ENCODE measurements around the gene FCHO2. TPM values are rescaled to one million over a fixed set of nuclear protein-coding genes. Genes with fewer than 3 reads are reported as not detected.
"Not testable (repeated sequence)": the region's sequence is repeated elsewhere in the genome, so short reads cannot be mapped to it uniquely, and the experiment has no call there.

The FCHO2 gene
- total RNA-seq, 1 donor from 2014 or later = 30.2 TPM

- Mint-ChIP-seq H3K4me3 (ENCODE audit: low read depth) (no peak overlapping the region), H3K27me3 (no peaks in the 10 kb centered on the region), H3K36me3 (ENCODE audit: insufficient read depth) (peaks cover 22% of the 10 kb centered on the region)
These were observed 66.8 kb downstream of the FCHO2 start for GRCh38 chr5:73022471-73023169.

GRCh38 chr5:73024946-73025544 is 69.2 kb downstream of the FCHO2 start:
- not testable (repeated sequence) for DNase-seq (ENCODE audit: low spot score, unreplicated experiment); H3K27ac Mint-ChIP-seq; H3K9me3 Mint-ChIP-seq (ENCODE audit: low read depth)

More at GRCh38 chr5:73022471-73023169, 66.8 kb downstream of the FCHO2 start:
- no peak for DNase-seq (ENCODE audit: low spot score, unreplicated experiment)
- TF ChIP-seq CTCF (IDR thresholded peaks at IDR 0.05; ENCODE audit: unreplicated experiment) = no peak
- Mint-ChIP-seq H3K4me1 (ENCODE audit: low read depth) (no peaks in the 10 kb centered on the region), H3K9me3 (ENCODE audit: low read depth) (no peaks in the 10 kb centered on the region), H3K27ac (no peak overlapping the region)

GRCh38 chr5:73027361-73027760 is 71.5 kb downstream of the FCHO2 start:
- Mint-ChIP-seq H3K27ac (no peak overlapping the region), H3K4me3 (ENCODE audit: low read depth) (no peak overlapping the region), H3K9me3 (ENCODE audit: low read depth) (peaks cover 3% of the 10 kb centered on the region), H3K36me3 (ENCODE audit: insufficient read depth) (peaks cover 17% of the 10 kb centered on the region), H3K27me3 (no peaks in the 10 kb centered on the region), H3K4me1 (ENCODE audit: low read depth) (peaks cover 18% of the 10 kb centered on the region)
- peak; percentile 49 for TF ChIP-seq CTCF (IDR thresholded peaks at IDR 0.05; ENCODE audit: unreplicated experiment)
- no peak for DNase-seq (ENCODE audit: low spot score, unreplicated experiment)

More at GRCh38 chr5:73024946-73025544, 69.2 kb downstream of the FCHO2 start:
- not testable (repeated sequence) for H3K4me1 Mint-ChIP-seq (ENCODE audit: low read depth); H3K4me3 Mint-ChIP-seq (ENCODE audit: low read depth); H3K27me3 Mint-ChIP-seq
- H3K36me3 Mint-ChIP-seq (ENCODE audit: insufficient read depth) = peaks cover 24% of the 10 kb centered on the region

- Mint-ChIP-seq H3K9me3 (ENCODE audit: low read depth) (peaks cover 3% of the 10 kb centered on the region), H3K4me1 (ENCODE audit: low read depth) (peaks cover 20% of the 10 kb centered on the region), H3K27me3 (no peaks in the 10 kb centered on the region), H3K27ac (peak overlapping the region; percentile 16), H3K36me3 (ENCODE audit: insufficient read depth) (peaks cover 17% of the 10 kb centered on the region), H3K4me3 (ENCODE audit: low read depth) (no peak overlapping the region)
- no peak for DNase-seq (ENCODE audit: low spot score, unreplicated experiment)
- TF ChIP-seq CTCF (IDR thresholded peaks at IDR 0.05; ENCODE audit: unreplicated experiment) = no peak
These were observed 72.0 kb downstream of the FCHO2 start for GRCh38 chr5:73027816-73028215.

- TF ChIP-seq CTCF (IDR thresholded peaks at IDR 0.05; ENCODE audit: unreplicated experiment) = no peak
- Mint-ChIP-seq H3K27ac (peak overlapping the region; percentile 72), H3K4me3 (ENCODE audit: low read depth) (no peak overlapping the region), H3K4me1 (ENCODE audit: low read depth) (peaks cover 26% of the 10 kb centered on the region), H3K9me3 (ENCODE audit: low read depth) (peaks cover 3% of the 10 kb centered on the region), H3K27me3 (no peaks in the 10 kb centered on the region), H3K36me3 (ENCODE audit: insufficient read depth) (peaks cover 15% of the 10 kb centered on the region)
- DNase-seq (ENCODE audit: low spot score, unreplicated experiment) = no peak
These were observed 73.3 kb downstream of the FCHO2 start for GRCh38 chr5:73028991-73029595.
